CD4-positive, alpha-beta memory T cell (primary cell): ENCODE data around the gene CLDN22. TPM values are rescaled to one million over a fixed set of nuclear protein-coding genes. Genes with fewer than 3 reads are reported as not detected.

Source experiments
- CTCF ChIA-PET: fragments of 350-600 bp; sonication (Branson Sonifier 250); formaldehyde crosslinking; loops from one replicate; lab custom pipeline; 2021; ENCODE audit warnings: inconsistent platforms; ENCODE audit not compliant: partially characterized antibody; lab: Charles Lee
- POLR2A ChIA-PET: fragments of 350-600 bp; sonication (Branson Sonifier 250); formaldehyde crosslinking; loops from one replicate; lab custom pipeline; 2021; ENCODE audit not compliant: partially characterized antibody; lab: Charles Lee
- DNase-seq, 5 donors: peaks; one replicate each; pipeline versions ENCODE4 v3.0.0 to v3.0.0-alpha.2; 2020 to 2022; ENCODE audit warnings: mixed read lengths in 1 of 5
- H3K27ac ChIP-seq: one replicate; pipeline ENCODE4 v1.7.0; 2013; ENCODE audit warnings: low read depth, low read length
- H3K27me3 ChIP-seq: 2 replicates; pipeline ENCODE4 v1.7.0; 2013; ENCODE audit warnings: mild to moderate bottlenecking, low read length, moderate library complexity; ENCODE audit not compliant: insufficient read depth
- H3K36me3 ChIP-seq: 2 replicates; pipeline ENCODE4 v1.7.0; 2013; ENCODE audit warnings: mild to moderate bottlenecking, low read length, moderate library complexity; ENCODE audit not compliant: insufficient read depth
- H3K4me1 ChIP-seq: 2 replicates; pipeline ENCODE4 v1.7.0; 2013; ENCODE audit warnings: mild to moderate bottlenecking, low read length, moderate library complexity; ENCODE audit not compliant: insufficient read depth
- H3K4me3 ChIP-seq, 2 donors: one replicate each; pipeline ENCODE4 v1.7.0; 2013; ENCODE audit warnings: low read length in 2 of 2, mild to moderate bottlenecking in 1 of 2
- H3K9me3 ChIP-seq, 2 donors: one replicate each; pipeline ENCODE4 v1.7.0; 2013; ENCODE audit warnings: low read length in 2 of 2, control low read depth in 1 of 2; ENCODE audit not compliant: control insufficient read depth in 1 of 2
- H3K27ac Mint-ChIP-seq, 7 donors: one replicate each; pipeline ENCODE4 v1.8.0; 2020 to 2021; ENCODE audit warnings: mixed read lengths in 7 of 7, mild to moderate bottlenecking in 6 of 7, inconsistent platforms in 3 of 7, moderate library complexity in 3 of 7
- H3K27me3 Mint-ChIP-seq, 2 donors: one replicate each; pipeline ENCODE4 v1.8.0; 2020 to 2021; ENCODE audit warnings: mixed read lengths in 2 of 2
- H3K36me3 Mint-ChIP-seq, 2 donors: one replicate each; pipeline ENCODE4 v1.8.0; 2020 to 2021; ENCODE audit warnings: mixed read lengths in 2 of 2, inconsistent platforms in 1 of 2, mild to moderate bottlenecking in 1 of 2
- H3K4me1 Mint-ChIP-seq, 4 donors: one replicate each; pipeline ENCODE4 v1.8.0; 2020 to 2021; ENCODE audit warnings: mixed read lengths in 4 of 4, mild to moderate bottlenecking in 1 of 4
- H3K4me3 Mint-ChIP-seq, 8 donors: one replicate each; pipeline ENCODE4 v1.8.0; 2020 to 2021; ENCODE audit warnings: mixed read lengths in 8 of 8, mild to moderate bottlenecking in 7 of 8, moderate library complexity in 6 of 8, inconsistent platforms in 3 of 8
- H3K9me3 Mint-ChIP-seq, 8 donors: one replicate each; pipeline ENCODE4 v1.8.0; 2020 to 2021; ENCODE audit warnings: mixed read lengths in 8 of 8, mild to moderate bottlenecking in 5 of 8, inconsistent platforms in 3 of 8, moderate library complexity in 1 of 8
- intact Hi-C: fragments of 100-400 bp; cut with micrococcal nuclease; formaldehyde crosslinking; loops from one replicate; pipeline ENCODE4 v1.15.1; 2023
- polyA plus RNA-seq, 2 donors: library from polyadenylated mRNA; unstranded; fragments of 300-500 nt; fragmentation: Illumina TruSeq; gene quantifications; one replicate each; pipeline ENCODE4 v1.2.3, GENCODE V29; 2021
- total RNA-seq, 2 experiments: library from RNA; stranded (reverse); gene quantifications; one replicate each; pipeline ENCODE4 v1.2.3, GENCODE V29; 2021

CLDN22 gene
- total and polyA plus RNA-seq, 4 experiments from 2014 or later = not detected

DNA sequence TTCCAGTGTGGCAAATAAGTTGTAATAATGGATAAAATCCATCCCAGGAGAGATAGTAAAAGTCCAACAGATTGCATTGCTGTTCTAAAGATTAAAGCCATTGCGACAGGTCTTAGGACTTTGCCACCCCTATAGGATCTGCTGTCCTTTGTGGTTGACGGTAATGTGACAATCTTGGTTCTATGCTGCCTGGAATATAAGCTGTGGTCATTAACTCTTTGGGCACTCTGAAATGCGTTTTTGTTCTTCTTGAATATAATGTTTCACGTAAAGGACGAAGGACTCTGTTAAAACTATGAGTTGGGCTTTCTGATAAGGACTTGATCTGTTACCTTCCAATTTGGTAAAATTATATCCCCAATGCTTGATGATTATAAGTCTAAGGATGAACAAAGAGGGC is 2.2 kb upstream of the CLDN22 start, which contains the start of gene CLDN24:
TSS of gene CLDN24 (minus strand) at position 101 of the 400 bp plus-strand sequence. CDS start at position 101, 0 bp downstream.
- no peak within 1 kb of the TSS for H3K4me3 ChIP-seq
- peaks cover 4 to 21% (median 17%) of the 10 kb centered on the region in 4 donors for H3K4me1 Mint-ChIP-seq
- no peak within 1 kb of the TSS for H3K27ac ChIP-seq
- peaks cover 16% of the 10 kb centered on the region for H3K4me1 ChIP-seq
- ChIA-PET CTCF (no interaction called here), POLR2A (no interaction called here)
- peak within 1 kb of the TSS; percentile 10 to 84 (median 39) for H3K27ac Mint-ChIP-seq
- H3K9me3 Mint-ChIP-seq = peaks cover 0 to 3% (median 0%) of the 10 kb centered on the region in 8 donors
- H3K36me3 ChIP-seq = no peaks in the 10 kb centered on the region
- H3K27me3 ChIP-seq = no peaks in the 10 kb centered on the region
- no peaks in the 10 kb centered on the region for H3K36me3 Mint-ChIP-seq
- H3K4me3 Mint-ChIP-seq = peak within 1 kb of the TSS in 5 of 8 donors; percentile 10 to 64 (median 35)
- DNase-seq = no peak
- intact Hi-C loops = no loop called here
- H3K27me3 Mint-ChIP-seq = peaks cover 0 to 5% of the 10 kb centered on the region in 2 donors
- no peaks in the 10 kb centered on the region for H3K9me3 ChIP-seq

DNA sequence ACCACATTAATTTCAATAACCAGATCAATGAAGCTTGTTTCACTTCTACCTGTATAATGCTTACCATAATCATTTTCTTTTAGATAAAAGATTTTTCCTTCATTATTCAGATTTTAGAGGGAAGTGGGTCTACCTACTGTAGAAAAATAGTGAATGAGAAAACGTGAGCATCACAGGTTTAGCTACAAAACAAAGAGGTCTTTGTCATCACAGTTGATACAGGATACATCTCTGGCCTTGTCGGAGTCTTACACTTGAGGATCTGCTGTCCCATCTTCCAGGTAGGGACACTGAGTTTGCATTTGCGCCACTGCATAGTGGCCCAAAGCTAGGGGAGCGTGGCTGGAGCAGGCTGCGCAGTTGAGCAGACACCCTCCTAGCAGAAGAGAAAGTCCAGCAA is 1.4 kb upstream of the CLDN22 start:
- peak overlapping the region in 4 of 8 donors; percentile 10 to 64 (median 48) for H3K4me3 Mint-ChIP-seq
- Histone ChIP-seq H3K36me3 (no peaks in the 10 kb centered on the region), H3K27me3 (no peaks in the 10 kb centered on the region), H3K4me3 (no peak overlapping the region), H3K4me1 (peaks cover 16% of the 10 kb centered on the region), H3K9me3 (no peaks in the 10 kb centered on the region), H3K27ac (no peak overlapping the region)
- no peaks in the 10 kb centered on the region for H3K36me3 Mint-ChIP-seq
- ChIA-PET CTCF (no interaction called here), POLR2A (no interaction called here)
- peaks cover 0 to 1% of the 10 kb centered on the region in 2 donors for H3K27me3 Mint-ChIP-seq
- DNase-seq = no peak
- peak overlapping the region; percentile 10 to 84 (median 39) for H3K27ac Mint-ChIP-seq
- intact Hi-C loops = no loop called here
- peaks cover 0 to 3% (median 0%) of the 10 kb centered on the region in 8 donors for H3K9me3 Mint-ChIP-seq
- peaks cover 4 to 21% (median 17%) of the 10 kb centered on the region in 4 donors for H3K4me1 Mint-ChIP-seq

DNA sequence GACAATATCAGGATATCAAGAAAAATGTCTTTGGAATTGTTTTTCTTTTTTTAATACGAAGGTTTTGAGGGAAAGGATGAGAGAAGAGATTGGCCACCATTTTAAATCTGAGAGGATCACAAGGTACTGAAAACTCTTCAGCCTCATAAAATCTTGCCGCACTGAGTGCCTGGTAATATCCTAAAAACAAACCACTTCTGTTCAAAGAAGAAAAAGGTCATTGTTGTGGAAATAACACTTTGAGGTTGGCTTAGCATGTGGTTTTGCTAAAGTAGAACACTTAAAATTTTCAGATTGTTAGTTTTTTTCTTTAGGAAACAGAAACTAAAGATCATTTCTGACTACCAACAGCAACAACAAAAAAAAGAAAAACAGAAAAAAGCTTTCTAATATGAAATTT is 1.0 kb upstream of the CLDN22 start:
- Mint-ChIP-seq H3K4me3 (peak overlapping the region in 7 of 8 donors; percentile 10 to 64 (median 44)), H3K27ac (peak overlapping the region; percentile 10 to 84 (median 39)), H3K4me1 (peaks cover 4 to 21% (median 17%) of the 10 kb centered on the region in 4 donors), H3K9me3 (no peaks in the 10 kb centered on the region), H3K27me3 (no peaks in the 10 kb centered on the region), H3K36me3 (no peaks in the 10 kb centered on the region)
- H3K27me3 ChIP-seq = no peaks in the 10 kb centered on the region
- DNase-seq = peak in 4 of 5 donors; percentile 35 to 54 (median 43)
- peaks cover 16% of the 10 kb centered on the region for H3K4me1 ChIP-seq
- intact Hi-C loops = no loop called here
- no peak overlapping the region for H3K27ac ChIP-seq
- ChIA-PET POLR2A (no interaction called here), CTCF (no interaction called here)
- no peaks in the 10 kb centered on the region for H3K36me3 ChIP-seq
- H3K4me3 ChIP-seq = no peak overlapping the region
- no peaks in the 10 kb centered on the region for H3K9me3 ChIP-seq

DNA sequence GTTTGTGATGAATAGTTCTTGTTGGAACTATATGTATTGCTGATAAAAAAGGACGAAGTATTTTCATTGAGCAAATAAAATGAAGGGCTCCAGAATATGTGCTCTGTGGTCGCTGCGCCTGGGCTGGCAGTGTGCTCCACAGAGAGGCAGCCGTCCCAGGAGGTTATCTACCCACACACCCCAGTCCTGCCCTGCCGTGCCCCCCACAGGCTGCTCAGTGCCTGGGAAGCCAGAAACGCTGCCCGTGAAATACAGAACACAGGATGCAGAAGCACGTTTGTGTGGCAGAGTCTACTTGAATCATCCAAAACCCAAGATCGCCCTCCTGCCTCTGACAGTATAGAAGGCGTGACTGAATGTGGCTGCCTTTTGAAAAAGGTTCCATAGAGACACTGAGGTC is 1.4 kb downstream of the CLDN22 start:
- Histone ChIP-seq H3K36me3 (no peaks in the 10 kb centered on the region), H3K27ac (no peak overlapping the region), H3K4me3 (no peak overlapping the region), H3K27me3 (no peaks in the 10 kb centered on the region), H3K9me3 (no peaks in the 10 kb centered on the region), H3K4me1 (peaks cover 16% of the 10 kb centered on the region)
- no peak for DNase-seq
- Mint-ChIP-seq H3K27me3 (no peaks in the 10 kb centered on the region), H3K4me3 (no peak overlapping the region), H3K9me3 (no peaks in the 10 kb centered on the region), H3K27ac (no peak overlapping the region), H3K36me3 (peaks cover 0 to 9% of the 10 kb centered on the region in 2 donors), H3K4me1 (peaks cover 4 to 24% (median 17%) of the 10 kb centered on the region in 4 donors)
- intact Hi-C loops = no loop called here
- POLR2A ChIA-PET = no interaction called here
- CTCF ChIA-PET = no interaction called here

DNA sequence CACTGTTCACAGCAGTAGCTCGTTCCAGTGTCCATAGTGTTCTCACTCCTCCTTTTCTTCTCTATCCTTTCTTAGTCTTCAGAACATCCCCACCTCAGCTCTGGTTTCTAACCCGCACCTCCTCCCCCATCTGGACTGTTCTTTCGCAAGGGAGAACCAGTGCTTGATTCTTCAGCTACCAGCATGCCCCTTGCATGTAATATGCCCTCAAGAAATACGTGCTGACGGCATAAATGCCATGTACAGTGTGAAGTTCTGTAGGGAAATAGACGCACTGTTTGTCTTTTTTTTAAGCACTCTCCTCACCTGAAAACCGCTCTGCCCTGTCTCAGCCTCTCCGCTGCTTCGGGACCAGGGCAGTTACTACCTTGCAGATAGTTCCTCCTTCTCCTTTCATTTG is 5.3 kb downstream of the CLDN22 start:
- no peak for DNase-seq
- no peaks in the 10 kb centered on the region for H3K27me3 Mint-ChIP-seq
- H3K36me3 Mint-ChIP-seq = peaks cover 0 to 12% of the 10 kb centered on the region in 2 donors
- Histone ChIP-seq H3K9me3 (no peaks in the 10 kb centered on the region), H3K36me3 (no peaks in the 10 kb centered on the region), H3K4me3 (no peak overlapping the region), H3K27ac (no peak overlapping the region), H3K4me1 (no peaks in the 10 kb centered on the region), H3K27me3 (no peaks in the 10 kb centered on the region)
- H3K4me3 Mint-ChIP-seq = no peak overlapping the region
- H3K9me3 Mint-ChIP-seq = no peaks in the 10 kb centered on the region
- peak overlapping the region in 1 of 7 donors; percentile 80 for H3K27ac Mint-ChIP-seq
- CTCF ChIA-PET = no interaction called here
- POLR2A ChIA-PET = no interaction called here
- intact Hi-C loops = no loop called here
- peaks cover 0 to 3% (median 0%) of the 10 kb centered on the region in 4 donors for H3K4me1 Mint-ChIP-seq

DNA sequence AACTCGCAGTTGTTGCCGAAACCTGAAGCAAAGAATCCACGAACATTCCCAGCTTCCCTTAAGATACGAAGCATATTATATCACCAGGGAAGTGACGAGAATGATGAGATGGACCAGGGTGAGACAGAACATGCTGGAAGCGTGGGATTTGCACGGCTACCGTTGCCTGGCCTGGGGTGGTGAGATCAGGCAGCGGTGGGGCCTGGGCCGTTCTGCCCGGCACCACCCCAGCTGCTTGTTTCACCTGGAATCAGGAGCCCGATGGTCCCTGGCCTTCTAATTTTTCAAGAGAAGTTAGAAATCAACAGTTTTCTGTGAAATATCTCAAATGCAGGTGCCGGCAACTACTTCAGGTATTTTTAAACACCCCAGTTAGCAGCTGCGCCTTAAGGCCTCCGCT is 5.7 kb downstream of the CLDN22 start:
- H3K27ac Mint-ChIP-seq = no peak overlapping the region
- ChIA-PET POLR2A (no interaction called here), CTCF (no interaction called here)
- Histone ChIP-seq H3K27ac (no peak overlapping the region), H3K36me3 (no peaks in the 10 kb centered on the region), H3K9me3 (no peaks in the 10 kb centered on the region), H3K4me3 (no peak overlapping the region), H3K27me3 (no peaks in the 10 kb centered on the region), H3K4me1 (no peaks in the 10 kb centered on the region)
- H3K4me3 Mint-ChIP-seq = no peak overlapping the region
- intact Hi-C loops = no loop called here
- peaks cover 0 to 3% (median 0%) of the 10 kb centered on the region in 4 donors for H3K4me1 Mint-ChIP-seq
- DNase-seq = no peak
- H3K27me3 Mint-ChIP-seq = no peaks in the 10 kb centered on the region
- H3K36me3 Mint-ChIP-seq = peaks cover 0 to 12% of the 10 kb centered on the region in 2 donors
- no peaks in the 10 kb centered on the region for H3K9me3 Mint-ChIP-seq

DNA sequence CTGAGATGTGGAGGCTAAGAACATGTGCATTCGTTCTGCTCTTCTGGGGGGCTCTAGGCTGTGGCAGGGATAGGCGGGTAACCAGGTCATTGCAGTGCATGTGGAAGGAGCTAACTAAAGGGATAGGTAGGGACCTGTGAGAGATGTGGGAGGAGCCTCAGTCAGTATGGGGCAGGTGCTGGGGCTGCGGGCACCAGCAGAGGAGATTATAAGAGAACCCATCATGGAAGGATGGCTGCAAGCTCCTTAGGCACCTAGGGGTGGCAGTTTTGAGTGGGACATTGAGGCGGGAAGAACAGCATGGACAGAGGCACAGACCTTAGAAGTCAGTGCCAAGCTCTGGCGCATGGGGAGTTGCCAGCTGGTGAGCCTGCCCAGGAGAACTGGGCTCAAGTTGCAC is 7.2 kb downstream of the CLDN22 start:
- H3K27ac Mint-ChIP-seq = no peak overlapping the region
- CTCF ChIA-PET = no interaction called here
- POLR2A ChIA-PET = interaction anchor here (0.7 kb wide), 1 partner anchor 28 kb away, joined by 3 read pairs; no protein-coding TSS in a partner anchor

More for the DNA sequence above, 7.2 kb downstream of the CLDN22 start:
- Mint-ChIP-seq H3K27me3 (no peaks in the 10 kb centered on the region), H3K4me1 (peaks cover 0 to 3% (median 0%) of the 10 kb centered on the region in 4 donors), H3K36me3 (peaks cover 0 to 12% of the 10 kb centered on the region in 2 donors), H3K4me3 (no peak overlapping the region), H3K9me3 (no peaks in the 10 kb centered on the region)
- no peaks in the 10 kb centered on the region for H3K9me3 ChIP-seq
- H3K27me3 ChIP-seq = no peaks in the 10 kb centered on the region
- no peaks in the 10 kb centered on the region for H3K36me3 ChIP-seq
- no peaks in the 10 kb centered on the region for H3K4me1 ChIP-seq
- H3K27ac ChIP-seq = no peak overlapping the region
- DNase-seq = no peak
- no peak overlapping the region for H3K4me3 ChIP-seq
- intact Hi-C loops = no loop called here
